GM19099 (cell line): ENCODE results near the gene P2RX3.

Experiments used
- POLR2A ChIP-seq: IDR thresholded peaks from 3 replicates; pipeline ENCODE4 v1.6.1; 2011; ENCODE audit warnings: low read depth; ENCODE audit not compliant: insufficient read length; ENCODE audit errors: extremely low read depth

The P2RX3 gene

GRCh38 chr11:57387289-57388030, 49.3 kb downstream of the P2RX3 start:
- TF ChIP-seq POLR2A, result no peak

GRCh38 chr11:57390535-57390934, 52.4 kb downstream of the P2RX3 start, which contains the start of gene PRG2:
Gene PRG2 (minus strand): TSS chr11:57390650. CDS start chr11:57389944, 706 bp downstream.
- TF ChIP-seq POLR2A, result no peak

DNA sequence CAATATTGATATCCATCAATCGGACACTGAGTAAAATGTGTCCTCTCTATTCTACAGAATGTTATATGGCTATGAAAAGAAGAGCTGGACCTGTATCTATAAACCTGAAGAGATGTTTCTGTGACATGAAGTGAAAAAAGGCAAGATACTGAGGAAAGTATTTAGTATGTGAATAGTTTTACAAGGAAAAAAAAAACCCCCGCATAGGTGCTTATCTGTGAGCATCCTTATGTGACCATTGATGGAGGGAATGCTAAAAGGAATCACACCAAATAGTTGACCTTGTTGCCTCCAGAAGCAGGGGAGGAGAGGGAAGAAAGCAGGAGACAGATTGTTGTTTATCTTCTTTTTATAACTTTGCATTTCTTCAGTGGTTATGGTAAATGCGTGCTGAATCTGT, 53.0 kb downstream of the P2RX3 start:
- TF ChIP-seq POLR2A, result no peak

GRCh38 chr11:57391539-57391938, 53.4 kb downstream of the P2RX3 start:
- no peak for TF ChIP-seq POLR2A

- TF ChIP-seq POLR2A, result no peak
Measured at GRCh38 chr11:57392066-57392762, 54.1 kb downstream of the P2RX3 start.

- TF ChIP-seq POLR2A, result no peak
Measured at GRCh38 chr11:57392763-57393105, 54.6 kb downstream of the P2RX3 start.

DNA sequence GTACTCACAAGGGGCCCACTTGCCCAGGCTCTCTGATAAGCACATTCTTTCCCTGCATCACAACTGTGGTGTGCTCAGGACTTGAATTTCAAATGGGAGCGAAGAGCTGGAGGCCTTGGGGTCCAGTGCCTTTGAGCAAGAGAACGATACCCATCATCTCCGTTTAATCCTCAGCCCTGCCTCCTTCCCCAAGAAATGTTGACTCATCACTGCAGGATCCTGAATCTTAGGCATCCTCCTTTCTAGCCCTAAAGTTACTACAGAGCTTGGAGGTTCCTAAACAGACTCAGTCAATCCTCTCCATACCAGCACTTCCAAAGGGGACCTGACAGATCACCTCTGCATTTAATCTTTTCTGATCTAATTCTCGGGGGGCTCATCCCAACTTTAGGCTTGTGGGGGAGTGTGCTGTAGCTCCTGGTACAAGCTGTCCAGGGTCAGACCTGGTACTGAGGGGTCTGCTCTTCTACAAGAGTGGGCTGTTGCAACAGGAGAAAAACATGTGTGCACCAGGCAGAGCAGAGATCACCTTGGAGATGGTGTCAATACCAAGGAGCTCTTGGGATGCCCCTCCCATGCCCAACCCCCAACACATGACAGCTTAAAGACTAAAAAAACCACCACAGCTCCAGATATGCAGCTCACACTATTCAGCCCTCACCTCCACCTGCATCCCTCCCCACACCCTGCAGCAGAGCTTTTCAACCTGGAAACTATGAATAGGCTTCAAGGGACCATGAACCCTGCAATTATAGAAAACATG, 56.2 kb downstream of the P2RX3 start:
- TF ChIP-seq POLR2A, result no peak

GRCh38 chr11:57395905-57396623, 57.9 kb downstream of the P2RX3 start:
- no peak for TF ChIP-seq POLR2A

GRCh38 chr11:57396744-57397143, 58.6 kb downstream of the P2RX3 start:
- TF ChIP-seq POLR2A, result no peak

DNA sequence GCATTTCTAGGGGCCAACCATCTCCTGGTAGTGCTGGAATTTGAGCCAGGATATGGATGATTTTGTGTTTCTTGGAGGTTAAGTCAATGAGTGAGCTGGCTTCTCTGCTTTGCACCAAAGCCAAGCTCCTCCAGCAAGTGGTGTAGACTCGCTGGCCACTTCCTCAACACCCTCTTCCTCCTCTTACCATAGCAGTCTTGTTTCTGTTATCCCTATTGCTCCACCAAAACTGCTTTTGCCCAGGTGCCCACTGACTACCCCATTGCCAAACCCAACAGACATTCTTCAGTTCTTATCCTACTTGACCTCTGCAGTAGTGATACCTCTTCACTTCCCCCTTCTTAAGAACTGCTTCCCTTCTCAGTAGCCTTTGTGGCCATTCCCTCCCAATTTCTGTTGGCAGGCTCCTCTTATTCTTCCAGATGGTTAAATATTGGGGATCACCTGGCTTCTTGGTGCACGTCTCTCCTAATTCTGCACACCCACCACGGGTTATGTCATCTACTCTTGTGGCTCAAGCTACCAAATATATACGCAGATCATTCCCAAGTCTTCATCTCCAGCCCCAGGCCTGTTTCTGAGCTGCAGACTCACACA, 59.3 kb downstream of the P2RX3 start:
- TF ChIP-seq POLR2A, result no peak

- TF ChIP-seq POLR2A, result no peak
Measured at GRCh38 chr11:57399221-57399620, 61.1 kb downstream of the P2RX3 start.

DNA sequence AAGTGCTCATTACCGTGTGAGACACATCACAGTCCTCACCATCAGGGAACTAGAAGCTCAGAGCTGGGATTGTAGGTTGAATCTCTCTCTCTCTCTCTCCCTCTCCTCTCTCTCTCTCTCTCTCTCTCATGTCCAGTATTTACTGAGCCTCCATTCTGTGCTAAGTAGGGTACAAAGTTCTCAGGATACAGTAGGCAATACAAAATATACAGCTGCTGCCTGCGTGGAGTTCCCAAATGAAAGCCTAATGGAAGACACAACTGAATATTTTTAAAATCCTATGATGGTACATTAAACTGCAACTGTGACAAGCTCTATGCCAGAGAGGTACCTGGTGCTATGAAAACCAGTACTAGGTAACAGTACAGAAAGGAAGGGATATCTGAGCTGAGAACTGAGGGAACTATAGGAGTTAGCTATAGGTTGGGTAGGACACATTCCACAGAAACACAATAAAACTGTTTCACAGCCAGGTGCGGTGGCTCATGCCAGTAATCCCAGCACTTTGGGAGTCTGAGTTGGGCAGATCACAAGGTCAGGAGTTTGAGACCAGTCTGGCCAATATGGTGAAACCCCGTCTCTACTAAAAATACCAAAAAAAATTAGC, 61.9 kb downstream of the P2RX3 start:
- no peak for TF ChIP-seq POLR2A

GRCh38 chr11:57402188-57403002, 64.2 kb downstream of the P2RX3 start:
- no peak for TF ChIP-seq POLR2A

GRCh38 chr11:57403802-57404147, 65.6 kb downstream of the P2RX3 start:
- no peak for TF ChIP-seq POLR2A
